ENCODE measurements around the gene ZFYVE27. TPM values are rescaled to one million over a fixed set of nuclear protein-coding genes. Genes with fewer than 3 reads are reported as not detected.

Gene ZFYVE27
- total RNA-seq, 4 donors from 2014 or later, result 14.8 to 26.2 (median 21.6) TPM

- TF ChIP-seq CTCF (IDR thresholded peaks at IDR 0.05; ENCODE audit: low read depth), result no peak
Observed at GRCh38 chr10:97713339-97713825, 23.5 kb upstream of the ZFYVE27 start, which contains the start of gene MARVELD1. MARVELD1 (plus strand) TSS chr10:97713730; CDS start chr10:97713877, 147 bp downstream.

- TF ChIP-seq CTCF (IDR thresholded peaks at IDR 0.05; ENCODE audit: low read depth), result no peak
Observed at GRCh38 chr10:97713826-97714400, 23.0 kb upstream of the ZFYVE27 start.

- TF ChIP-seq CTCF (IDR thresholded peaks at IDR 0.05; ENCODE audit: low read depth), result no peak
Observed at GRCh38 chr10:97714401-97715258, 22.3 kb upstream of the ZFYVE27 start.

- TF ChIP-seq CTCF (IDR thresholded peaks at IDR 0.05; ENCODE audit: low read depth), result no peak
Observed at GRCh38 chr10:97715259-97715874, 21.6 kb upstream of the ZFYVE27 start.

GRCh38 chr10:97717627-97718026 is 19.3 kb upstream of the ZFYVE27 start:
- TF ChIP-seq CTCF (IDR thresholded peaks at IDR 0.05; ENCODE audit: low read depth), result no peak

- no peak for TF ChIP-seq CTCF (IDR thresholded peaks at IDR 0.05; ENCODE audit: low read depth)
Observed at GRCh38 chr10:97718178-97718577, 18.8 kb upstream of the ZFYVE27 start.

GRCh38 chr10:97718659-97719142 is 18.2 kb upstream of the ZFYVE27 start:
- TF ChIP-seq CTCF (IDR thresholded peaks at IDR 0.05; ENCODE audit: low read depth), result no peak
